ENCODE results near the gene SH2D6. TPM values are rescaled to one million over a fixed set of nuclear protein-coding genes. Genes with fewer than 3 reads are reported as not detected.

Gene SH2D6
- total and polyA plus RNA-seq, 2 of the 8 experiments (the other 6 are each of a cell fraction or from before 2014, with no cell fraction given) = 0.42 TPM; not detected in 1

- H3K4me3 ChIP-seq (ENCODE audit: extremely low read depth in 1 of 4, insufficient read depth in 2 of 4, low read depth in 3 of 4, low read length in 4 of 4) = no peak overlapping the region
- no peaks in the 10 kb centered on the region for H3K27me3 ChIP-seq (replicated peaks in 1 of 4; ENCODE audit: control insufficient read depth in 3 of 4, extremely low read depth in 1 of 4, insufficient read depth in 3 of 4, low read length in 3 of 4)
- TF ChIP-seq TAF1 (IDR thresholded peaks at IDR 0.05; ENCODE audit: low read depth, low read length) (no peak), MAFK (IDR thresholded peaks at IDR 0.05; ENCODE audit: low read depth, low read length) (no peak), ZNF274 (IDR thresholded peaks at IDR 0.05; ENCODE audit: borderline replicate concordance, extremely low read depth, low read length) (no peak), RFX5 (IDR thresholded peaks at IDR 0.05; ENCODE audit: borderline replicate concordance, low read depth, low read length) (no peak), KDM4A (IDR thresholded peaks at IDR 0.05; ENCODE audit: low read depth, low read length, severe bottlenecking) (no peak), SRF (IDR thresholded peaks at IDR 0.05; ENCODE audit: low read depth, low read length) (no peak), USF2 (IDR thresholded peaks at IDR 0.05; ENCODE audit: low read length) (no peak), CHD1 (IDR thresholded peaks at IDR 0.05; ENCODE audit: low read depth, low read length) (no peak)
- no peak overlapping the region for H2BK12ac ChIP-seq (ENCODE audit: low read depth, low read length)
- no peaks in the 10 kb centered on the region for H4K20me1 ChIP-seq (replicated peaks in 1 of 2; ENCODE audit: control insufficient read depth in 1 of 2, insufficient read depth in 2 of 2, low read length in 2 of 2)
- no peak overlapping the region for H2BK15ac ChIP-seq (ENCODE audit: low read length)
- DNase-seq (ENCODE audit: low read depth in 1 of 2, low spot score in 2 of 2) = no peak
- H4K91ac ChIP-seq (replicated peaks; ENCODE audit: insufficient read length, low read length) = no peak overlapping the region
- no peak overlapping the region for H2BK120ac ChIP-seq (replicated peaks; ENCODE audit: low read depth, low read length)
- no peak overlapping the region for H3K14ac ChIP-seq (ENCODE audit: insufficient read length)
- peaks cover 0 to 11% (median 1%) of the 10 kb centered on the region in 4 experiments; a peak in 4 of 8 replicates for H3K36me3 ChIP-seq (ENCODE audit: control insufficient read depth in 2 of 4, insufficient read depth in 4 of 4, low read length in 3 of 4)
- H2AK5ac ChIP-seq (ENCODE audit: low read depth, low read length) = no peak overlapping the region
- no peaks in the 10 kb centered on the region for H3K79me2 ChIP-seq (ENCODE audit: control insufficient read depth in 1 of 2, insufficient read depth in 2 of 2, low read length in 2 of 2)
- no peaks in the 10 kb centered on the region for H3K79me1 ChIP-seq (ENCODE audit: low read depth, low read length)
- H3K9ac ChIP-seq (replicated peaks in 1 of 4; ENCODE audit: extremely low read depth in 1 of 4, low read depth in 3 of 4, low read length in 3 of 4) = no peak overlapping the region
- no peak overlapping the region for H3K56ac ChIP-seq (replicated peaks; ENCODE audit: insufficient read length, low read depth, low read length)
- no peaks in the 10 kb centered on the region for H3K4me1 ChIP-seq (replicated peaks in 1 of 4; ENCODE audit: control insufficient read depth in 3 of 4, insufficient read depth in 4 of 4, low read length in 3 of 4)
- no peak overlapping the region for H3K27ac ChIP-seq (ENCODE audit: low read depth, low read length)
- no peak overlapping the region for H3K23ac ChIP-seq (ENCODE audit: insufficient read length)
- H3K18ac ChIP-seq (ENCODE audit: extremely low read depth, low read length) = no peak overlapping the region
- H4K8ac ChIP-seq (ENCODE audit: extremely low read depth, insufficient read depth, low read length) = no peak overlapping the region
- POLR2A ChIA-PET (ENCODE audit: partially characterized antibody) = interaction anchor here (0.8 to 2.1 kb wide), 3 partner anchors 12 to 170 kb away, joined by 3 to 5 read pairs (median 3); no protein-coding TSS in a partner anchor
- CTCF ChIA-PET (ENCODE audit: partially characterized antibody) = interaction anchor here (0.6 to 1.0 kb wide), 2 partner anchors 178 to 451 kb away, joined by 3 to 4 read pairs; no protein-coding TSS in a partner anchor
- H2AFZ ChIP-seq (ENCODE audit: low read length) = no peak overlapping the region
- no peak for FAIRE-seq
- no peak overlapping the region for H2BK5ac ChIP-seq (ENCODE audit: low read depth, low read length)
- H3K23me2 ChIP-seq (ENCODE audit: low read depth, low read length) = no peaks in the 10 kb centered on the region
- no peak overlapping the region for H3K4me2 ChIP-seq (ENCODE audit: insufficient read depth in 1 of 2, low read depth in 2 of 2, low read length in 2 of 2)
- H3K9me3 ChIP-seq (ENCODE audit: insufficient read depth in 2 of 2, low read depth in 1 of 2, low read length in 1 of 2) = peaks cover 4 to 10% of the 10 kb centered on the region in 2 experiments; a peak in 3 of 4 replicates
- H2BK20ac ChIP-seq (ENCODE audit: low read length) = no peak overlapping the region
- H3K4ac ChIP-seq (replicated peaks; ENCODE audit: insufficient read length, low read depth, low read length) = no peak overlapping the region
- 83% methylated on average over 5 of the region's 5 CpGs; no CpG with 5 or more reads in 1 of the 2 experiments for WGBS, 2 experiments (ENCODE audit: extremely low coverage in 1 of 2, insufficient coverage in 1 of 2, insufficient read length in 1 of 2, insufficient replicate concordance in 2 of 2, low coverage in 1 of 2, low lambda C conversion rate in 2 of 2, missing lambda C conversion rate in 1 of 2)
- H4K5ac ChIP-seq (ENCODE audit: insufficient read length, low read depth, low read length) = no peak overlapping the region
Observed at GRCh38 chr2:85376291-85377065, 42.0 kb upstream of the SH2D6 start.

All from H1 (cell line).